NB4 (cell line): ENCODE results near the gene UXS1.

Experiments
- DNase-seq: peaks from one replicate; pipeline ENCODE4 v3.0.0; 2010; ENCODE audit warnings: low read depth
- H3K4me3 ChIP-seq: one replicate; pipeline ENCODE4 v1.5.1; 2011; ENCODE audit warnings: mild to moderate bottlenecking, low read depth, low read length, moderate library complexity
- CTCF ChIP-seq: IDR thresholded peaks from one replicate; pipeline ENCODE4 v1.5.1; 2012; ENCODE audit warnings: low read depth, low read length
- MAX ChIP-seq: IDR thresholded peaks from 2 replicates; pipeline ENCODE4 v1.6.1; 2011; ENCODE audit warnings: low read depth, low read length
- MYC ChIP-seq: IDR thresholded peaks from 2 replicates; pipeline ENCODE4 v1.6.1; 2011; ENCODE audit warnings: low read depth, low read length
- POLR2A ChIP-seq: IDR thresholded peaks from 2 replicates; pipeline ENCODE4 v1.6.1; 2011; ENCODE audit warnings: mild to moderate bottlenecking; ENCODE audit not compliant: insufficient read length; ENCODE audit errors: extremely low read depth

UXS1 gene

GRCh38 chr2:106144621-106145331 is 49.3 kb downstream of the UXS1 start:
- no peak for DNase-seq
- no peak for TF ChIP-seq CTCF
- no peak for TF ChIP-seq MAX
- no peak for TF ChIP-seq POLR2A
- TF ChIP-seq MYC = no peak

GRCh38 chr2:106143495-106144215 is 50.4 kb downstream of the UXS1 start:
- TF ChIP-seq MAX (no peak), CTCF (no peak), MYC (no peak), POLR2A (no peak)
- no peak overlapping the region for H3K4me3 ChIP-seq
- no peak for DNase-seq

More at GRCh38 chr2:106144621-106145331, 49.3 kb downstream of the UXS1 start:
- no peak overlapping the region for H3K4me3 ChIP-seq

GRCh38 chr2:106142683-106143082 is 51.4 kb downstream of the UXS1 start:
- DNase-seq = no peak
- H3K4me3 ChIP-seq = no peak overlapping the region
- TF ChIP-seq MYC (no peak), CTCF (no peak), MAX (no peak), POLR2A (no peak)

GRCh38 chr2:106140913-106141312 is 53.2 kb downstream of the UXS1 start:
- TF ChIP-seq MAX = no peak
- TF ChIP-seq MYC = no peak
- TF ChIP-seq POLR2A = no peak
- TF ChIP-seq CTCF = no peak
- H3K4me3 ChIP-seq = no peak overlapping the region
- DNase-seq = no peak

GRCh38 chr2:106140113-106140512 is 54.0 kb downstream of the UXS1 start:
- no peak overlapping the region for H3K4me3 ChIP-seq
- TF ChIP-seq CTCF (no peak), MAX (no peak), MYC (no peak), POLR2A (no peak)
- DNase-seq = no peak
